GM19193 (cell line): Measurements from ENCODE around the gene CFD.

Experiments
- POLR2A ChIP-seq: IDR thresholded peaks from 4 replicates; pipeline ENCODE4 v1.6.1; 2011; ENCODE audit not compliant: insufficient read depth, insufficient read length; ENCODE audit errors: extremely low read depth

The CFD gene

GRCh38 chr19:858868-859843 is at the start of gene CFD:
CFD (plus strand) TSS chr19:859664; CDS start chr19:859690, 26 bp downstream.
- no peak for TF ChIP-seq POLR2A

- TF ChIP-seq POLR2A: no peak
Observed at GRCh38 chr19:810077-810855, 49.2 kb upstream of the CFD start.

GRCh38 chr19:810883-811489 is 48.5 kb upstream of the CFD start:
- no peak for TF ChIP-seq POLR2A

GRCh38 chr19:811506-812048 is 47.9 kb upstream of the CFD start:
- TF ChIP-seq POLR2A: no peak

- TF ChIP-seq POLR2A: no peak
Observed at GRCh38 chr19:812049-812746, 47.3 kb upstream of the CFD start.

- TF ChIP-seq POLR2A: no peak
Observed at GRCh38 chr19:812747-813218, 46.7 kb upstream of the CFD start.

- peak; percentile 30 for TF ChIP-seq POLR2A
Observed at GRCh38 chr19:813219-814151, 46.0 kb upstream of the CFD start.

- TF ChIP-seq POLR2A: peak; percentile 53
Observed at GRCh38 chr19:814152-815078, 45.0 kb upstream of the CFD start.

- TF ChIP-seq POLR2A: no peak
Observed at GRCh38 chr19:815079-815774, 44.2 kb upstream of the CFD start.

- TF ChIP-seq POLR2A: no peak
Observed at GRCh38 chr19:815775-816499, 43.5 kb upstream of the CFD start.

- TF ChIP-seq POLR2A: no peak
Observed at GRCh38 chr19:816500-816857, 43.0 kb upstream of the CFD start.
